Kidney epithelial cell (primary cell): ENCODE data around the gene TBC1D5. TPM values are rescaled to one million over a fixed set of nuclear protein-coding genes. Genes with fewer than 3 reads are reported as not detected.

Source experiments
- DNase-seq: peaks from one replicate; pipeline ENCODE4 v3.0.0-alpha.2; 2010; ENCODE audit warnings: low read depth
- H3K27me3 ChIP-seq: 2 replicates; pipeline ENCODE4 v1.6.0; 2011; ENCODE audit warnings: low read length; ENCODE audit not compliant: control insufficient read depth, insufficient read depth
- H3K36me3 ChIP-seq: 2 replicates; pipeline ENCODE4 v1.5.1; 2011; ENCODE audit warnings: low read length; ENCODE audit not compliant: control insufficient read depth, insufficient read depth
- H3K4me3 ChIP-seq: 2 replicates; pipeline ENCODE4 v1.5.1; 2011; ENCODE audit warnings: low read depth, mild to moderate bottlenecking, control low read depth, low read length
- CTCF ChIP-seq: IDR thresholded peaks from 2 replicates; pipeline ENCODE4 v1.5.1; 2011; ENCODE audit warnings: mild to moderate bottlenecking, moderate library complexity, low read length, control low read depth, inconsistent platforms; ENCODE audit not compliant: insufficient read depth, poor library complexity, severe bottlenecking
- total RNA-seq: library from RNA; depleted of rRNA; stranded (reverse); fragments of >200 nt; gene quantifications from 2 replicates; pipeline ENCODE4 v1.2.3, GENCODE V29; 2015

The TBC1D5 gene
- total RNA-seq, 1 donor from 2014 or later = 100 TPM

DNA sequence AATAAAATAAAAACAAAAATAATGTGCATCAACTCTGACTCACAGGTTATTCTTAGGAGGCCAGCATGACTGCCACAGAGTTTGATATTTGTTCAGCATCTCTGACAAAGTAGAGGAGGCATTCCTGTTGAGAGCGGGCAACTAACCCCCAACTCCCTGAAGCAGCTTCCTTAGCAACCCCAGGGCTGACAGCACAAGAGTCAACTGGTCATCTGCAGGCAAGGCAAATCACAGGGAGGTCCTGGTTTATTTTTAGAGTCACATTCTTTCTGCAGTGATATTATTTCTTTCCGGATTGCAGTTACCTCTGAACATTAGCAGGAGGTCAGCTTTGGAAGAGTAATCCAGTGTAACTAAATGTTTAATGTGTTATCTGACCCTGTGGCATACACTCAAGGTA lies 584.7 kb downstream of the TBC1D5 start:
- H3K27me3 ChIP-seq = no peaks in the 10 kb centered on the region
- no peak for TF ChIP-seq CTCF
- DNase-seq = no peak
- no peaks in the 10 kb centered on the region for H3K36me3 ChIP-seq
- H3K4me3 ChIP-seq = no peak overlapping the region

DNA sequence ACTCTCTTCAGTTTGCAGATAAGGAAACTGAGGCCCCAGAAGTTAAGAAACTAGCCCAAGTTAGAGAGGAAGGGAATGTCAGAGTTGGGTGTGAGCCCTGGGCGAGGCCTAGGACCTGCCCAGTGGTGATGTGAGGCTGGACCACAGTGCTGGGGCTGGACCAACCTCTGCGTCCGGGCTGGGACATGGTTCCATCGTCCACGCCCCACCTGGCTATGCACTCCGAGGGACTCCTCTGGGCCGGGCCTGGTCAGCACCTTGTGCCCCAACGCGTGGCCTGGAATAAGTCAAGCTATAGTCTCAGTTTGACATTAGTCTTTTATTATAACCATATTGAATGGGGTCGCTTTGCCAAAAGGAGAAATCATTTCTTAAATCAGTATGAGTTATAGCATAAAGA lies 585.6 kb downstream of the TBC1D5 start:
- TF ChIP-seq CTCF = no peak
- no peak for DNase-seq
- Histone ChIP-seq H3K4me3 (no peak overlapping the region), H3K36me3 (no peaks in the 10 kb centered on the region), H3K27me3 (no peaks in the 10 kb centered on the region)

- H3K4me3 ChIP-seq = no peak overlapping the region
- TF ChIP-seq CTCF = no peak
- no peaks in the 10 kb centered on the region for H3K36me3 ChIP-seq
- no peak for DNase-seq
- H3K27me3 ChIP-seq = no peaks in the 10 kb centered on the region
Measured at GRCh38 chr3:17155951-17156350, 586.5 kb downstream of the TBC1D5 start.

DNA sequence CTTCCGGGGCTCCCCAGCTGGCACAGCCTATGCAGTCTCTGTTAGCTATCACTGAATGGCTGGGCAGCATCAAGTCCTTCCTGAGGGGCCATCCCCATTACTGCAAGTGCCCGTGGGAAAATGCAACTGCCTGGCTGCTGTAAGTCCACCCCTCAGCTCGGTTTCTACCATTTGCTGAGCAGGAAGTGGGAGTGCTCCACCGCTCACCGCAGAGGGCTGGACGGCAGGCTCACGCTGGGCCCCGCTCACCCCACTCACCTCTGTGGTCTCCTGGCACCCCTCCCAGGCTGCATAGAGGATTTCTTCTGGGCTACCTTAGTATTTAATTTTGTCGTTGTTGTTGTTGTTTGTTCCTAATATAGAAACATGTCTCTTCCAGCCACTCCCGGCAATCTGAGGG lies 587.5 kb downstream of the TBC1D5 start:
- Histone ChIP-seq H3K36me3 (no peaks in the 10 kb centered on the region), H3K4me3 (no peak overlapping the region), H3K27me3 (no peaks in the 10 kb centered on the region)
- DNase-seq = no peak
- no peak for TF ChIP-seq CTCF

- TF ChIP-seq CTCF = no peak
- H3K36me3 ChIP-seq = no peaks in the 10 kb centered on the region
- no peak for DNase-seq
- no peak overlapping the region for H3K4me3 ChIP-seq
- H3K27me3 ChIP-seq = no peaks in the 10 kb centered on the region
Measured at GRCh38 chr3:17154221-17154620, 588.2 kb downstream of the TBC1D5 start.

GRCh38 chr3:17153209-17153608 lies 589.2 kb downstream of the TBC1D5 start:
- DNase-seq = no peak
- no peaks in the 10 kb centered on the region for H3K27me3 ChIP-seq
- no peaks in the 10 kb centered on the region for H3K36me3 ChIP-seq
- H3K4me3 ChIP-seq = no peak overlapping the region
- no peak for TF ChIP-seq CTCF
